Sigmoid colon (tissue), 7 donors: ENCODE data around the gene AHI1. TPM values are rescaled to one million over a fixed set of nuclear protein-coding genes. Genes with fewer than 3 reads are reported as not detected.

Experiments used
- DNase-seq: peaks from one replicate; pipeline ENCODE4 v3.0.0-alpha.2; 2019
- H3K27ac ChIP-seq, 4 donors: fragments of 200-600 bp; sonication (generic); one replicate each; pipeline ENCODE4 v1.5.1; 2016 to 2019; ENCODE audit warnings: mild to moderate bottlenecking in 1 of 4
- H3K27me3 ChIP-seq, 3 donors: fragments of 200-600 bp; sonication (generic); one replicate each; pipeline ENCODE4 v1.5.1; 2019; ENCODE audit warnings: mild to moderate bottlenecking in 1 of 3
- H3K36me3 ChIP-seq, 4 donors: fragments of 200-600 bp; sonication (generic); one replicate each; pipeline ENCODE4 v1.5.1; 2016 to 2019
- H3K4me1 ChIP-seq, 4 donors: fragments of 200-600 bp; sonication (generic); one replicate each; pipeline ENCODE4 v1.5.1; 2017 to 2019
- H3K4me3 ChIP-seq, 4 donors: fragments of 200-600 bp; sonication (generic); one replicate each; pipeline ENCODE4 v1.5.1; 2017 to 2019; ENCODE audit warnings: mild to moderate bottlenecking in 2 of 4, moderate library complexity in 1 of 4
- H3K9me3 ChIP-seq, 4 donors: fragments of 200-600 bp in 3 of 4; sonication (generic) in 3 of 4; one replicate each; pipeline versions ENCODE4 v1.5.1 to v1.6.1; 2013 to 2019
- EP300 ChIP-seq, 4 donors: sonication (generic); formaldehyde crosslinking; IDR thresholded peaks; one replicate each; pipeline ENCODE4 v1.6.1; 2017; ENCODE audit warnings: antibody characterized with exemption in 4 of 4
- POLR2A ChIP-seq, 2 donors: fragments of 450-650 bp; IDR thresholded peaks; one replicate each; pipeline ENCODE4 v1.6.1; 2016; ENCODE audit warnings: antibody characterized with exemption in 2 of 2, mild to moderate bottlenecking in 2 of 2, moderate library complexity in 2 of 2
- POLR2AphosphoS5 ChIP-seq, 4 donors: sonication (generic); formaldehyde crosslinking; IDR thresholded peaks; one replicate each; pipeline ENCODE4 v1.6.1; 2017; ENCODE audit warnings: antibody characterized with exemption in 4 of 4
- WGBS, 2 donors: extraction: QIAGEN DNeasy Blood & Tissue Kit; methylation state at CpG; one replicate each; pipeline ENCODE4 v1.1.7; 2013; 5-methylcytosine and 5-hydroxymethylcytosine counted together
- intact Hi-C: fragments of 100-400 bp; cut with DNase I; formaldehyde crosslinking; loops from one replicate; pipeline ENCODE4 v1.15.1; 2023
- polyA plus RNA-seq, 3 donors: library from polyadenylated mRNA; stranded (reverse); fragments of 200-250 nt; gene quantifications; one replicate each; pipeline ENCODE4 v1.2.3, GENCODE V29; 2013
- total RNA-seq, 4 donors: library from RNA; depleted of rRNA; stranded (reverse); fragments of >200 nt; gene quantifications; one replicate each; pipeline ENCODE4 v1.1.0, GENCODE V29; 2016
- TF ChIP-seq, protein P1 (sequence below), 4 experiments: fragments of 450-650 bp in 3 of 4; fragments of 200-600 bp in 1 of 4; IDR thresholded peaks; one replicate each; pipeline ENCODE4 v1.5.1; 2016 to 2019; ENCODE audit warnings: antibody characterized with exemption in 4 of 4, mild to moderate bottlenecking in 3 of 4, moderate library complexity in 2 of 4
- donor health status: healthy with polysubstance abuse.
- donor health status: Bipolar disorder and iron deficiency.
- donor health status: healthy.

The AHI1 gene
- total and polyA plus RNA-seq, 7 donors, result 4.2 to 47.1 (median 25.8) TPM

DNA sequence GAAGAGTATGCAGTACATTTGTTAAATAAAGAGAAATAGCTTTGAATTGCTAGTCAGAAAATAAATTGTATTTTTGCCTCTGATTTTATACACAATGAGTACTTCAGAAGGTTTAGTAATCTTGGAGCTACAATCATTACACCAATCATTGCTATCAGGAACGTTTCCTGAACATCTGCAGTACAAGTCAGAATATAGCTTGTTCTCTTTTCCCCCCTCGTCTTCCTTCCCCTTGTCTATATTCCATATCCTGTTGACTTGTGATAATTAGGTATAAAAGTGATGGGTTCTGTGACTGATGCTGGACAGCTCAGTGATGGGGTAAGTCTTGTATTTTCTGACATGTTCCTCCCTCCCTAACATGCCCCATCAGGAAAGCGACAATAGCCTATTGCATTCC is 94.0 kb downstream of the AHI1 start:
- TF ChIP-seq, protein P1, sequence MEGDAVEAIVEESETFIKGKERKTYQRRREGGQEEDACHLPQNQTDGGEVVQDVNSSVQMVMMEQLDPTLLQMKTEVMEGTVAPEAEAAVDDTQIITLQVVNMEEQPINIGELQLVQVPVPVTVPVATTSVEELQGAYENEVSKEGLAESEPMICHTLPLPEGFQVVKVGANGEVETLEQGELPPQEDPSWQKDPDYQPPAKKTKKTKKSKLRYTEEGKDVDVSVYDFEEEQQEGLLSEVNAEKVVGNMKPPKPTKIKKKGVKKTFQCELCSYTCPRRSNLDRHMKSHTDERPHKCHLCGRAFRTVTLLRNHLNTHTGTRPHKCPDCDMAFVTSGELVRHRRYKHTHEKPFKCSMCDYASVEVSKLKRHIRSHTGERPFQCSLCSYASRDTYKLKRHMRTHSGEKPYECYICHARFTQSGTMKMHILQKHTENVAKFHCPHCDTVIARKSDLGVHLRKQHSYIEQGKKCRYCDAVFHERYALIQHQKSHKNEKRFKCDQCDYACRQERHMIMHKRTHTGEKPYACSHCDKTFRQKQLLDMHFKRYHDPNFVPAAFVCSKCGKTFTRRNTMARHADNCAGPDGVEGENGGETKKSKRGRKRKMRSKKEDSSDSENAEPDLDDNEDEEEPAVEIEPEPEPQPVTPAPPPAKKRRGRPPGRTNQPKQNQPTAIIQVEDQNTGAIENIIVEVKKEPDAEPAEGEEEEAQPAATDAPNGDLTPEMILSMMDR (IDR thresholded peaks at IDR 0.05), result no peak
- TF ChIP-seq POLR2A (IDR thresholded peaks at IDR 0.05), result no peak
- Histone ChIP-seq H3K27ac (no peak overlapping the region), H3K4me3 (no peak overlapping the region), H3K4me1 (no peaks in the 10 kb centered on the region), H3K27me3 (no peaks in the 10 kb centered on the region), H3K36me3 (peaks cover 0 to 68% (median 3%) of the 10 kb centered on the region in 4 donors), H3K9me3 (no peaks in the 10 kb centered on the region)
- DNase-seq, result no peak
- 72 to 88% methylated on average over 3 of the region's 3 CpGs for WGBS, 2 donors
- intact Hi-C loops, result no loop called here

GRCh38 chr6:135402311-135402710 is 95.2 kb downstream of the AHI1 start:
- 20 to 74% methylated on average over 1 of the region's 1 CpG for WGBS, 2 donors
- no peak overlapping the region for H3K27ac ChIP-seq
- DNase-seq, result no peak
- peaks cover 0 to 58% (median 3%) of the 10 kb centered on the region in 4 donors for H3K36me3 ChIP-seq
- no peak for TF ChIP-seq POLR2AphosphoS5 (IDR thresholded peaks at IDR 0.05)
- TF ChIP-seq, protein P1 (IDR thresholded peaks at IDR 0.05), result no peak
- intact Hi-C loops, result no loop called here
- H3K4me3 ChIP-seq, result no peak overlapping the region
- H3K4me1 ChIP-seq, result no peaks in the 10 kb centered on the region
- no peaks in the 10 kb centered on the region for H3K27me3 ChIP-seq
- H3K9me3 ChIP-seq, result no peaks in the 10 kb centered on the region

GRCh38 chr6:135397172-135397952 is 100.2 kb downstream of the AHI1 start:
- no peaks in the 10 kb centered on the region for H3K27me3 ChIP-seq
- intact Hi-C loops, result no loop called here
- TF ChIP-seq POLR2A (IDR thresholded peaks at IDR 0.05) (no peak), EP300 (IDR thresholded peaks at IDR 0.05) (no peak), POLR2AphosphoS5 (IDR thresholded peaks at IDR 0.05) (no peak)
- TF ChIP-seq, protein P1 (IDR thresholded peaks at IDR 0.05), result no peak
- WGBS, 2 donors, result 89 to 95% methylated on average over 5 of the region's 5 CpGs
- DNase-seq, result no peak
- peaks cover 0 to 32% (median 0%) of the 10 kb centered on the region in 4 donors for H3K36me3 ChIP-seq
- H3K4me3 ChIP-seq, result no peak overlapping the region
- no peaks in the 10 kb centered on the region for H3K4me1 ChIP-seq
- H3K27ac ChIP-seq, result no peak overlapping the region
- H3K9me3 ChIP-seq, result no peaks in the 10 kb centered on the region

- Histone ChIP-seq H3K36me3 (peaks cover 0 to 32% (median 2%) of the 10 kb centered on the region in 4 donors), H3K4me3 (no peak overlapping the region), H3K27ac (no peak overlapping the region), H3K9me3 (no peaks in the 10 kb centered on the region), H3K4me1 (no peaks in the 10 kb centered on the region), H3K27me3 (no peaks in the 10 kb centered on the region)
- no peak for DNase-seq
- intact Hi-C loops, result no loop called here
- TF ChIP-seq EP300 (IDR thresholded peaks at IDR 0.05) (no peak), POLR2A (IDR thresholded peaks at IDR 0.05) (no peak), POLR2AphosphoS5 (IDR thresholded peaks at IDR 0.05) (no peak)
- TF ChIP-seq, protein P1 (IDR thresholded peaks at IDR 0.05), result no peak
Measured at GRCh38 chr6:135395136-135395535, 102.4 kb downstream of the AHI1 start.

DNA sequence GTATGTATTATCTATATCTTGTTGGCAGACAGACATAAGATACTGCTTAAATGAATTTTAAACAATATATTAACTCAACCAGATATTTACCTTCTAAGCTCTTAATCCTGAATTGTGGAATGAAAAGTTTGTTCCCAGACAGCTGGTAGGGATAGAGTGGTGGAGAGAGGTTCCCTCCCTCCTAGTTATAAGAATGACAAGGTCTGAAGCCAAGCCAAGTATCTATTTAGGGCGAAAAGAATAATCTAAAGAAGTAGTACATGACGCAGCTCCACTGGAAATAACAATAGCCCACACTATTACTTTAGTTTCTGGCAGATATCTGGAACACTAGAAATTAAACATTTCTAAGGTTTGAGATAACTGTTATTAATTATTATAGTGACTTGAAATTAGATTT is 104.3 kb downstream of the AHI1 start:
- Histone ChIP-seq H3K27ac (no peak overlapping the region), H3K9me3 (no peaks in the 10 kb centered on the region), H3K4me1 (no peaks in the 10 kb centered on the region), H3K27me3 (no peaks in the 10 kb centered on the region), H3K4me3 (no peak overlapping the region), H3K36me3 (peaks cover 0 to 37% (median 2%) of the 10 kb centered on the region in 4 donors)
- no peak for DNase-seq
- TF ChIP-seq POLR2AphosphoS5 (IDR thresholded peaks at IDR 0.05) (no peak), EP300 (IDR thresholded peaks at IDR 0.05) (no peak), POLR2A (IDR thresholded peaks at IDR 0.05) (no peak)
- TF ChIP-seq, protein P1 (IDR thresholded peaks at IDR 0.05), result no peak
- 88 to 99% methylated on average over 2 of the region's 2 CpGs for WGBS, 2 donors
- intact Hi-C loops, result no loop called here
